GM19455 (cell line): ENCODE data around the gene SLC38A5.
"Not testable (repeated sequence)": the region's sequence is repeated elsewhere in the genome, so short reads cannot be mapped to it uniquely, and the experiment has no call there.

Experiments used
- ATAC-seq: cut with Tn5 transposase; IDR thresholded peaks from one replicate; pipeline ENCODE4 v1.9.1; 2021; ENCODE audit not compliant: unreplicated experiment

Gene SLC38A5

DNA sequence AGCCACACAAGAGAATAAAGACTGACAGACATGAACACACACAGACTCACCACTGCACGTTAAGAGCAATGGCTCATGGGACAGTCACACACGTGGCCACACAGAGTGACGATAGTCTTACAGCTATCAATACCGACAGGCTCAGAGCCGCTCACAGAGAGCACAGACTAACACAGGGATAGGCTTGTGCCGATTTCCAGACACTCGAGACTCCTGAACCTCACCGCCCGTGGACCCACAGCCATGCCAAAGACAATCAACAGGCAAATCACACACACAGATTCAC, 716 bp upstream of the SLC38A5 start:
- ATAC-seq = no peak

DNA sequence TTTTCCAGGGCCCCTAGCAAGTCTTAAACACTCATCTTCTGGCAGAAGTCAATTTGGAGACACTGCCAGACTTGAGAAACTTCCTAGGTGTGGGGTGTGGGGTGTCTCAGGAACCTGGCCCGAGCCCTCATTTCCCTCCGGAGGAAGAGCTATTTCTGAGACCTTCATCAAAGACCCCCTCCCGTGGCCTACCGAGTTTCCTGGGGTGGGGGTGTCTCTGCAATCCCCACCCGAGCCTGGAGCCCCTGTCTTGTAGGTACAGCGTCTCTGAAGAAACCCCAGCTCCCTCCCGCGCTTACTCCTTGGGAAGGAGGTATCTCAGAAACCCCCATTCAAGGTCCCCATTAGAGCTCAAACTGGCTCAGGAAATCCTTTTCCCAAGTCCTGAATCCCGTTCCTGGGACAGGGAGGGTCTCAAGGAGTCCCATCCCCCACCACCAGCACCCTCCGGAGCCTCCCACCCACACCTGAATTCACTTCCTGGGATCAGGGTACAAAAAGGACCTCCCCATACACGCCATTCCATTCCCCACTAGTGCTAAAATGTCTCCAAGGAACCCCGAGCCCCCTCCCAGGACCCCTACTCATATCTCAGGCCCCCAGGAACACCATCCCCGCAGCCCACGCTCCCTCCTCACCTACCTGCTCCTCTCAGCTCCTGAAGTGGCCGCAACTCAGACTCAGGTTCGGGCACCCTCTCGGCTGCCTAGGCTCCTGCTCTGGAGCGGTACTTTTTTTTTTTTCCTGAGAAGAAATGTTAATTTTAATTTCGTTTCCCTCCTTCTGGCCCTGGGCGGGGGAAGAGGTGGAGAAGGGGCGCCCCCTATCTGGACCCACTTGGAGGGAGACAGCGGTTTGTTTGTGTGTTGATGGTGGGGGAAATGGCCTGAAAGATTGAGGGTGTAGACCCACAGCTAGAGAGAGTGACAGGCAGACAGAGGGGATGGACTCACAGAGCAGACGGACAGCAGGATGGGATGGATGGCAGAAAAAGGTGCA, 1.1 kb downstream of the SLC38A5 start:
- no peak for ATAC-seq

DNA sequence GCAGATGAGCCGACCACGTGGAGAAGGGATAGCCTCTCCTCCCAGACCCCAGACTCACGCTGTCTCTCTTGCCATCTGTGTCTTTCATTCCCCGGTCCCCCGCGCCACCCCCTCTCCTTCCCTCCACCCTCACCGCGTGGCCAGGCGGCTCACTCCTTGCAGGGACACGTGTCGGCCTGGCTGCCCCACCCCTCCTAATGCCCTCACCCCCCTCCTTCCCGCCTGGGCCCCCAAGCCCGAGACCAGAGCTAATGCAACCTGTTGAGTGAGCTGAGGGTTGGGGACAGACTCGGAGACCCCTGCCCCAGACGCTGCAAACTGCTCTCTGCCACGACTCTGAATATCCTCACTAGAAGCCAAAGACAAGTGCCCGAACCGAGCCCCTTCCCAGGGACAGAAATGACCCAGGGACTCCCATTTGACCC, 1.8 kb downstream of the SLC38A5 start:
- no peak for ATAC-seq

DNA sequence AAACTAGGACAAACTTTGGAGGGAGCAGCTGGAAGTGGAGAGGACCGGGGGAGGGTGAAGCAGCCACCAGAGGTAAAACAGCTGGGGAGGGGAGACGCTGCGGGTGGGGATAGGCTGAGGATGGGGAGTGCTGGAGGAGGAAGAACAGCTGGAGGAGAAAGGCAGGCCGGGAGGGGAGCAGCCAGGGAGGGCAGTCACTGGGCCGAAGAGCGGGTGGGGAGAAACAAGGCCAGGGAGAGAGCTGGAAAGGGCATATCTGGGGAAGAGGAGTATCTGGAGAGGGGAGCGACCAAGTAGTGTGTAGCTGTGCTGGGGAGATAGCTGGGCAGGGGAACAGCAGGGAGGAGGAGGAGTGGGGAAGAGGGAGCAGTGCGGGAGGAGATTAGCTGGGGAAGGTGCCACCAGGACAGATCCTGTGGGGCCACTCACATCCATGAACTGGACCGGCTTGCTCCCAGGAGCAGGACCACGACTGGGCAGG, 2.7 kb downstream of the SLC38A5 start:
- no peak for ATAC-seq

DNA sequence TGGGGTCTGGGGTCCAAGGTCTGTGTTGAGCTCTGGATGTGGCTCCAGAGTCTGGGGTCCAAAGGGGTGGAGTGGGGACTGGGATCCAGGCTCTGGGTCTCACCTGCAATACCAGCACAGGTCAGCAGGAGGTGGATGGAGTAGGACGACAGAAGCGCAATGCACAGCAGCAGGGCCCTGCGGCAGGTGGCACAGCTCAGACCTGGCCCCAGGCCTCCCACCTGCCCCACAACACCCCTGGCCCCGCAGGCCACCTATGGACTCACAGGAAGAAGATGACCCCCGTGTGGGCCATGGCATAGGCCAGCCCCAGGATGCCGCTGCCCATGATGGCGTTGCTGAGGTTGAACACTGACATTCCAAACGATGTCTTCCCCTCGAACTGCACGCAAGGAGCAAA, 3.4 kb downstream of the SLC38A5 start:
- no peak for ATAC-seq

DNA sequence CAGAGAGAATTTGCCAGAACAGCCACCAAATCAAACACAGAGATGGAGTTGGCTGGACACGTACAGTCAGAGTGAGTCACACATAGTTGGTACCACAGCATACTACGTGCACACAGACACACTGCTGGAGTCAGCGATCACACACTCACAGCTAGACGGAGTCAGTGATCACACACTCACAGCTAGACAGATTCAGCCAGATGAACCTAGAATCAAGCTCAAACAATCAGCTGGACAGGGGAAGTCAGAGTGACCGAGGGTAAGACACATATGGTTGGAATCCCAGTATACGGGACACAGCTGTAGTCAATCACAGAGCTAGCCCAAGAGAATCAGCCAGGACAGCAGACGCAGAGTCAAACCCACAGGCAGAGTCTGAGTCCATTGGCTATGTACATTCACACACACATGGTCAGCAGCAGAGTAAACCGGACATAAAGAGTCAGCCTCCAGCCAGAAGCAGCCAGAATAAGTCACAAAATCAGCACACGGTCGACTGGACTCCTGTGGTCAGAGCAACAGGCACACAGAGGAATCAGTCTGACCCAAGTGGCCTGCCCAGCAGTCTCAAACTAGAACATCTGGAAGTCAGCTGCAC, 4.6 kb downstream of the SLC38A5 start:
- ATAC-seq = no peak

DNA sequence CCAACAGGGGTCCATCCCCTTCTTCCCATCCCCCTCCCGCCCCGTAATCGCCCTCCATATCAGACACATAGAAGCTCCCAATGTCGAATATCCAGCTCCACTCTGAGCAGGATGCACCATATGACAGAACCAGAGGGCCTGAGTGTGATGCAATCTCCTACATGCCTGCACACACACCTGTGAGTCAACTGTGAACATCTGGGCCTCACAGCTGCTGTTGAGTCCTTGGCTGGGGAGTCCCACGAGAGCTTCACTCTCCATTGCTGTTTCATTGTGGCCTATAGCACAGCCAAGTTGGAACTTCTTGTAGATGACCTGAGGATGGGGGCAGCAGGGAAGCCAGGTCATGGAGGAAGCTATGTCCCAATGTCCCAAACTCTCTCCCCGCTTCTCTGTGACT, 8.2 kb downstream of the SLC38A5 start:
- ATAC-seq = no peak

DNA sequence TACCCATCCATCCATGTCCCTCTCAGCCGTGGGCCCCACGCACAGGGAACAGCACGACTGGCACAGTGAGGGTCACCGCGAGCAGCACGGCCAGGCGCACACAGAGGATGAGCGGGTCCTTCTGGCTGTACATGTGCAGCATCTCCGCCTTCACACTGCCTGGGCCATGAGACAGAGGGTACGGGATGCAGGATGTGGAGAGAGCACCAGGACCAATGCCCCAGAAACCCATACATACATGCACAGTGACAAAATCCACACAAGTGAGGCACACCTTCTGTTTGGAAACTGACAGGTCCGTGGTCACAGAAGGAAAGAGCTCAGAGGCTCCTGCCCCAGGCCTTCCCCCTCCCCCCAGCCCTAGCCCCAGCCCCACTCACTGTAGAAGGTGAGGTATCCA, 9.5 kb downstream of the SLC38A5 start:
- no peak for ATAC-seq

DNA sequence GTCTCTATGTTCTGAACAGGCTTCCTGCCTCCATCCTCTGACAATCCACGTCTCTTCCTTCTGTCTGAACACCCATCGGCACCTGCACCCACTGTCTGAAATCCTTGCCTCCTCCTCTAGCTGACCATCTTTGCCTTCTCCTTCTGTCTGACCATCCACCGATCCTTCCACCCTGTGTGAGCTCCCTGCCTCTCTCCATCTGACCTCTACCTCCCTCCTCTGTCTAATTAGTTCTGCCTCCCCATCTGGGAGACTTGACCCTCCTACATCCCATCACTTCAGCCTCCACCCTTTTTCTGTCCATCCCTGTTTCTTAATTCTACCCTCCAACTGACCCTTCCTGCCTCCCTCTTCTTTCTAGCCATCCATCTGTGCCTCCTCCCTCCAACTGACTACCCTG, 10.0 kb downstream of the SLC38A5 start:
- ATAC-seq = no peak

DNA sequence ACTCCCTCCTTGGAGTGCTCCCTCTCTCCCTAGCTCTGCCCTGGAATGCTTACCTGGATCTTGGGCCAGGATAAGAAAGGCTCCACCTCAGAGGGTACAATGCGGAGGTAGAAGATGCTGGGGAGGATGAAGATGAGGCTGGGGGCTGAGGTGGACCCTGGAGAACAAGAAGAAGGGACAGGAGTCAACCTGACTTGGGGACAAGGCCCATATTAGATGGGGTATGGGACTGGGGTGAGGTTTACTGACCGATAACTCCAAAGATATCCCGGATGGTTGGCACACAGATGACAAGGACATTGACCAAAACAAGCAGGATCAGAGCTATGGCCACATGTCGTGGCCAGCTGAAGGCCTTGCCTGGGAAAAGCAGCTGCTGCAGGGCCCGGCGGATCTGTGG, 10.6 kb downstream of the SLC38A5 start:
- ATAC-seq = no peak

DNA sequence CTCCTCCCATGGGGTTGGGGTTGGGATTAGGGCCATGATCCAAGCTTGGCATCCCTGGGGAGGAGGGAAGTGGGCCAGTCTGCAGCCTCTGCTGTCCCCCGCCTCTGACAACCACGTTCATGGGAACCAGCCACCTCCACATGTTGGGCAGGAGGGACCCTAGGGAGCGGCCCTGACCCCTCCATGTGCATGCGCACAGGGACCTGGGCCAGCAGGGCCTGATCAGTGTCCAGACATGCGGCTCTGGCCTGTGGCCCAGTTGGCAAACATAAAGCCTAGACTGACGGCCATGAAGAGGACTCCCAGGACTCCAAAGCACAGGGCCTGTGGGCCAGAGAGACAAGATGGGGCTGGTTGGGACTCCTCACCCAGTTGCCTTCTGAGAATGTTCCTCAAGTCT, 11.3 kb downstream of the SLC38A5 start:
- no peak for ATAC-seq

DNA sequence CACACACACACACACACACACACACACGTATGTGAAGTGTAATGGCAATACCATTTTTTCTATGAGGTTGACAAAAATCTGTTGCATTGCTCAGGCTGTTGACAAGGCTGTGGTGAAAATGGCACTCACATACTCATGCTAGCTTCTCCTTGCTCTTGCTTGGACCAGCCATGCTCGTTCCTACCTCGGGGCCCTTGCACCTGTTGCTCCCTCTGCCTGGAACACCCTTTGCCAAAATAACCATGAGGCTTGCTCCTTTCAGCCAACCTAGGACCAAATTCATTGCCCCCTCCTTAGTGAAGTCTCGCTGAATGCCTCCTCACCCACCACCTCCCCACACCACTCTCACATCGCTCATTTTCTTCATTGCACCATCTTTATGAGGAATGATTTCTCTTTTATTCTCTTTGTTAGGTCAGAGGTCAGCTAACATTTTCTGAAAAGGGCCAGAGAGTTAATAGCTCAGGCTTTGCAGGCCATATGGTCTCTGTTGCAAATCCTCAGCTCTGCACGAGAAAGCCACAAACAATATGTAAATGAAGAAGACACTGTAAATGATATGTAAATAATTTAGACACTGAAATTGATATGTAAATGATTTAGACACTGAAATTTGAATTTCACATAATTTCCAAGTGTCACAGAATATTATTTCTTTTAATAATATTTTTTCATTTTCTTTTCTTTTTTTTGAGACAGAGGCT, 13.3 kb downstream of the SLC38A5 start:
- ATAC-seq = no peak

DNA sequence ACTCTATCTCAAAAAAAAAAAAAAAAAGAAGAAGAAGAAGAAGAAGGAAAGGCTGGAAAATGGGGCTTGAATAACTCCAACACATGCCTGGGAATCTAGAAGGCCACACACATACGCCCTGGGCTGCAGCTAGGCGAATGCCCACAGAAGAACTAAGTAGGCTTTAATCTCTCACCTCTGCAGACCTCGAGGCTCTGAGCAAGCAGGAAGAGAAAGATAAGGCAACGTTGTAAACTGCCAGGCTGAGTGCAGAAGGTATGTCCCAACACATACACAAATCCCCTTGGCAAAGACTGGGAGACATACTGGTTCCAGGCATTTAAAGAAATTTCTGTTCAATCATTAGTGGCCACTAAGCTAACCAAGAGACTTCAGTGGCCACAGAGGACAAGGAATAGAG, 18.4 kb downstream of the SLC38A5 start:
- ATAC-seq = no peak

DNA sequence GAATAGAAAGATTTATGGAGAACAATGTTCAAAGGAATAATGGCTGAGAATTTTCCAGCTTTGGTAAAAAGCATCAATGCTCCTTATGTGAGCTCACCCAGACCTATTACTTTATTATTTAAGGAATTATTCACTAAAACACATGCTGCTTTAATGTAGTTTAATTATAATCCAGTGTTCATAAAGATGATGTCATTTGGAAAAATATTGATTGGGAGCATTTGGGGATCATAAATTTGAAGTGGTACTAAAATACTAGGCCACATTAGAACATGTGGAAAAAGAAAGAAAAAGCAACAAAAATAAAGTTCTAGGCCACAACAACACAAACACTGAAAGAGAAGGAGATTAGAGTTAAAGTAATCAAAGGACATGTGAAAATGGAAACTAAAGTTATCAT, 20.0 kb downstream of the SLC38A5 start:
- no peak for ATAC-seq

DNA sequence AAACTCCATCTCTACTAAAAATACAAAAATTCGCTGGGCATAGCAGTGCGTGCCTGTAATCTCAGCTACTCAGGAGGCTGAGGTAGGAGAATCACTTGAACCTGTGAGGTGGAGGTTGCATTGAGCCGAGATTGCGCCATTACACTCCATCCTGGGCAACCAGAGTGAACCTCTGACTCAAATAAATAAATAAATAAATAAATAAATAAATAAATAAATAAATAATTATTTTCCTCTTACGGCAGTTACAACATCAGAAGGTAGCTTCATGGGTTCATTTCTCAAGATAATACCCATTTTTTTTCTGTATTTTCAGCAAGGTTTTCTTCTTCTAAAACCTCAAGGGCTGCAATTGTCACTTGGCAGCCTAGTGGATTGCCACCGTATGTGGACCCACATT, 22.9 kb downstream of the SLC38A5 start:
- ATAC-seq = not testable (repeated sequence)

DNA sequence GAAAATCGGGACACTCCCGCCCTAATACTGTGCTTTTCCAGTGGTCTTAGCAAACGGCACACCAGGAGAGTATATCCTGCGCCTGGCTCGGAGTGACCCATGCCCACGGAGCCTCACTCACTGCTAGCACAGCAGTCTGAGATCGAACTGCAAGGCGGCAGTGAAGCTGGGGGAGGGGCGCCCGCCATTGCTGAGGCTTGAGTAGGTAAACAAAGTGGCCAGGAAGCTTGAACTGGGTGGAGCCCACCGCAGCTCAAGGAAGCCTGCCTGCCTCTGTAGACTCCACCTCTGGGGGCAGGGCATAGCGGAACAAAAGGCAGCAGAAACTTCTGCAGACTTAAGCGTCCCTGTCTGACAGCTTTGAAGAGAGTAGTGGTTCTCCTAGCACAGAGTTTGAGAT, 36.3 kb downstream of the SLC38A5 start:
- not testable (repeated sequence) for ATAC-seq

DNA sequence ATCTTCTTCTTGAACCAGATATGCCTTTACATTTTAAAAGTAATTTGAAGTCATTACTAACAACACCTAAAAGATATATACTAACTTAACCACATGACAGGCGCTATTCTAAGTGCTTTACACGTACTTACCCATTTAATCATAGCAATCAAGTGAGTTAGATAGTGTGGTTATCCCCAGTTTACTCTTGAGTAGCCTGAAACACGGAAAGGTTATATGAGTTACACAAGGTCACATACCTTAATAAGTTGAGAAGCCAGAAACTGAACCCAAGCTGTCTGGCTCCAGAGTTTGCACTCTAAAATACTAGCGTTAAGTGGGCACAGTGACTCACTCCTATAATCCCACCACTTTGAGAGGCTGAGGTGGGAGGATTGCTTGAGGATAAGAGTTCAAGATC, 39.9 kb downstream of the SLC38A5 start:
- ATAC-seq = not testable (repeated sequence)

DNA sequence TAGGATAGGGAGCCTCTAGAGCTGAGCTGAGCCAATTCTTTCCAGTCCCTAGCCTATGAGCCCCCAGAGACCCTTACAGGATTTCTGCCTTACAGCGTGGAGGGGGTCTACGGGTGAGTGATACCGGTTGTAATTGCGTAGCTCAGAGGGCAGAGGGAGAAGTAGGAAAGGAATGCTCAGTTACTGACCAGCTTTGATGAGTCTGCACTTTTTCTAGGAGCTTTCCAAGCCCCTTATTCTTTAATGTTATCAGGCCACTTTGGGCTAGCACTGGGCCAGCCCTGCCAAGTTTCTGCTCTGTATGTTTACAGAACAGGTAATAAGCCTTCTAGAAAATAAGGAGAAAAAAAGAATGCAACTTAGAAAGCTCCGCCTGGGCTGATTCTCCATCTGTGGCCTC, 40.5 kb downstream of the SLC38A5 start:
- not testable (repeated sequence) for ATAC-seq

DNA sequence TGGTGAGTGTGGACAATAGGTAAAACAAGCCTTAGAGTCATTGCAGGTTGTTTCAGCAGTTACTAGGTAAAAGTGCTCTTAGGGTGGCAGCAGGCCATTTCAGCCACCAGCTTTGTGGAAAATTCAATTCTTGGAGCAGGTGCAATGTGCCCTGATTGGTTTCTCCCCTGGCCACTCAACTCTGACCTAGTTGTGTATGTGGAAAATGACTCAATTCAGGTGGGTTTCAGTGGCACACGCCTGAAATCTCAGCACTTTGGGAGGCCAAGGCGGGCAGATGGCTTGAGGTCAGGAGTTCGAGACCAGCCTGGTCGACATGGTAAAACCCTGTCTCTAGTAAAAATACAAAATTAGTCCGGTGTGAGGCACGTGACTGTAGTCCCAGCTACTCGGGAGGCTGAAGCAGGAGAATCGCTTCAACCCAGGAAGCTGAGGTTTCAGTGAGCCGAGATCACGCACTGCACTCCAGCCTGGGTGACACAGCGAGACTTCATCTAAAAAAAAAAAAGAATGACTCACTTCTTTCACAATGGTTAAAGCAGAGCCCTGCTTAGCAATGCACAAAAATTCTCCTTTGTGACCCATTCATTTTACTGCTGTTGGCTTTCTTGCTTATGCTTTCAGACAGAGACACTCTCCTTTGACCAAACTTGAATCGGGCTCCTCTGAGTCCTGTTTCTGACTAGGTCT, 42.9 kb downstream of the SLC38A5 start:
- not testable (repeated sequence) for ATAC-seq

DNA sequence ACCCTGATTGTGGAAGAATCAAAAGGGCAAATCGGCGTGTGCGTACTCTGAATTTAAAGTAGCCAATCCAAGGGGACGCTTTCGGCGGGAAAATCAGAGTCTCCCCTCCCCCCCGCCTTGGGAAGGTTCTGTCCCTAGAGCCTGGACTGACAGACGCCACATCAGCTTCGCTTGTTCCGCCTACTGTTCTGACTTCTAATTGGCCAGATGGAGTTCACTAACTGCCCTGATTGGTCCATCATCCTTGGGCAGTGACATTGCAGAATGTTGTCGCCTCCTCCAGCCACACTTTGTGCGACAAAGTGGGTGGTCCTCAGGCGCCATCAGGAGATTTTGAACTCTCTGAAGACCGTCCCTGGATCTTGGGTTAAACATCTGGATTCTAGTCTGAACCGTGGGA, 58.2 kb downstream of the SLC38A5 start, which contains the start of gene SSX4B:
Gene SSX4B (minus strand): TSS at position 101 of the 400 bp plus-strand sequence. CDS start 588 bp downstream, outside the sequence.
- not testable (repeated sequence) for ATAC-seq
